Liver (tissue), 3 donors: ENCODE results near the gene CSTPP1.

Experiments used
- TF ChIP-seq, protein P1 (sequence below): fragments of 150-350 bp; IDR thresholded peaks from 2 replicates; pipeline ENCODE4 v1.5.1; 2017; ENCODE audit warnings: improper control_type of control experiment, low read depth, low read length; ENCODE audit not compliant: missing input control
- TF ChIP-seq, protein P2 (sequence below): IDR thresholded peaks from 2 replicates; pipeline ENCODE4 v1.6.1; 2016; ENCODE audit warnings: antibody characterized with exemption
- TF ChIP-seq, protein P3 (sequence below): IDR thresholded peaks from 2 replicates; pipeline ENCODE4 v1.6.1; 2016; ENCODE audit warnings: antibody characterized with exemption
- donor health status: healthy.
- donor health status: healthy.

DNA sequence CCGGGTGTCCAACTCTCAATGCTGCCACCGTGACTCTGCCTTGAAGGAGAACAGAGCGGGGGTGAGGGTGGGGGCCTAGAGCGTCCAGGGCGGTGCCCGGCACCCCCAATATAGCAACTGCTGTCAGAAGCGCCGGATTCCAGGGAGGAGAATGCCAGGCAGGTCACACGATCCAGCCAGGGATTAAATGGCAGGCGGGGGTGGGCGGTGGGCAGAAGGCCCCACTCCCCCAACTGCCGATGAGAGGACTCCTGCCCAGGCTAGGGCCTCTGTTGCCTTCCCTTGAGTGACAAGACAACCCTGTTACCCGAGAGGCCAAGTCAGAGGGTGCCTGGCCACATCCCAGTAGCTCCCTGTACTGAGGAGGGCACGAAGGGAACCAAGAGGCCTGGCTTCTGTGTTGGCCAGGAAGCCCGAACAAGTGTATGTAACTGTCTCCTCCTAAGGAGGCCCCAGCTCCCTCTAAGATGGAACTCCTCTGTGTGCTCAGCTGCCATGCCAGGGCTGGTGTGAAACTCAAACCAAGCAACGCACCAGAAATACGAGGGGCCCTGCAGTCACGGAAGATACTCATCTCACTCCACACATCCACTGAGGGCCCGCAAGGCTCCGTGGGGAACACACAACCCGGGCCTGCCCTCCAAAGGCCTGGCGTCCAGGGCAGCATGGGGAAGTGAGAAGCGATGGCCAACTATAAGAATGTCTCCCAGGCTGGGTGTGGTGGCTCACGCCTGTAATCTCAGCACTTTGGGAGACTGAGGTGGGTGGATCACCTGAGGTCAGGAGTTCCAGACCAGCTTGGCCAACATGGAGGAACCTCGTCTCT lies 246.7 kb downstream of the CSTPP1 start:
- TF ChIP-seq, protein P1, sequence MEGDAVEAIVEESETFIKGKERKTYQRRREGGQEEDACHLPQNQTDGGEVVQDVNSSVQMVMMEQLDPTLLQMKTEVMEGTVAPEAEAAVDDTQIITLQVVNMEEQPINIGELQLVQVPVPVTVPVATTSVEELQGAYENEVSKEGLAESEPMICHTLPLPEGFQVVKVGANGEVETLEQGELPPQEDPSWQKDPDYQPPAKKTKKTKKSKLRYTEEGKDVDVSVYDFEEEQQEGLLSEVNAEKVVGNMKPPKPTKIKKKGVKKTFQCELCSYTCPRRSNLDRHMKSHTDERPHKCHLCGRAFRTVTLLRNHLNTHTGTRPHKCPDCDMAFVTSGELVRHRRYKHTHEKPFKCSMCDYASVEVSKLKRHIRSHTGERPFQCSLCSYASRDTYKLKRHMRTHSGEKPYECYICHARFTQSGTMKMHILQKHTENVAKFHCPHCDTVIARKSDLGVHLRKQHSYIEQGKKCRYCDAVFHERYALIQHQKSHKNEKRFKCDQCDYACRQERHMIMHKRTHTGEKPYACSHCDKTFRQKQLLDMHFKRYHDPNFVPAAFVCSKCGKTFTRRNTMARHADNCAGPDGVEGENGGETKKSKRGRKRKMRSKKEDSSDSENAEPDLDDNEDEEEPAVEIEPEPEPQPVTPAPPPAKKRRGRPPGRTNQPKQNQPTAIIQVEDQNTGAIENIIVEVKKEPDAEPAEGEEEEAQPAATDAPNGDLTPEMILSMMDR = no peak
- TF ChIP-seq, protein P2, sequence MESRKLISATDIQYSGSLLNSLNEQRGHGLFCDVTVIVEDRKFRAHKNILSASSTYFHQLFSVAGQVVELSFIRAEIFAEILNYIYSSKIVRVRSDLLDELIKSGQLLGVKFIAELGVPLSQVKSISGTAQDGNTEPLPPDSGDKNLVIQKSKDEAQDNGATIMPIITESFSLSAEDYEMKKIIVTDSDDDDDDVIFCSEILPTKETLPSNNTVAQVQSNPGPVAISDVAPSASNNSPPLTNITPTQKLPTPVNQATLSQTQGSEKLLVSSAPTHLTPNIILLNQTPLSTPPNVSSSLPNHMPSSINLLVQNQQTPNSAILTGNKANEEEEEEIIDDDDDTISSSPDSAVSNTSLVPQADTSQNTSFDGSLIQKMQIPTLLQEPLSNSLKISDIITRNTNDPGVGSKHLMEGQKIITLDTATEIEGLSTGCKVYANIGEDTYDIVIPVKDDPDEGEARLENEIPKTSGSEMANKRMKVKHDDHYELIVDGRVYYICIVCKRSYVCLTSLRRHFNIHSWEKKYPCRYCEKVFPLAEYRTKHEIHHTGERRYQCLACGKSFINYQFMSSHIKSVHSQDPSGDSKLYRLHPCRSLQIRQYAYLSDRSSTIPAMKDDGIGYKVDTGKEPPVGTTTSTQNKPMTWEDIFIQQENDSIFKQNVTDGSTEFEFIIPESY = no peak
- TF ChIP-seq, protein P3, sequence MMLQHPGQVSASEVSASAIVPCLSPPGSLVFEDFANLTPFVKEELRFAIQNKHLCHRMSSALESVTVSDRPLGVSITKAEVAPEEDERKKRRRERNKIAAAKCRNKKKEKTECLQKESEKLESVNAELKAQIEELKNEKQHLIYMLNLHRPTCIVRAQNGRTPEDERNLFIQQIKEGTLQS = no peak
